Measurements from ENCODE around the gene ATAD2B.

The ATAD2B gene

DNA sequence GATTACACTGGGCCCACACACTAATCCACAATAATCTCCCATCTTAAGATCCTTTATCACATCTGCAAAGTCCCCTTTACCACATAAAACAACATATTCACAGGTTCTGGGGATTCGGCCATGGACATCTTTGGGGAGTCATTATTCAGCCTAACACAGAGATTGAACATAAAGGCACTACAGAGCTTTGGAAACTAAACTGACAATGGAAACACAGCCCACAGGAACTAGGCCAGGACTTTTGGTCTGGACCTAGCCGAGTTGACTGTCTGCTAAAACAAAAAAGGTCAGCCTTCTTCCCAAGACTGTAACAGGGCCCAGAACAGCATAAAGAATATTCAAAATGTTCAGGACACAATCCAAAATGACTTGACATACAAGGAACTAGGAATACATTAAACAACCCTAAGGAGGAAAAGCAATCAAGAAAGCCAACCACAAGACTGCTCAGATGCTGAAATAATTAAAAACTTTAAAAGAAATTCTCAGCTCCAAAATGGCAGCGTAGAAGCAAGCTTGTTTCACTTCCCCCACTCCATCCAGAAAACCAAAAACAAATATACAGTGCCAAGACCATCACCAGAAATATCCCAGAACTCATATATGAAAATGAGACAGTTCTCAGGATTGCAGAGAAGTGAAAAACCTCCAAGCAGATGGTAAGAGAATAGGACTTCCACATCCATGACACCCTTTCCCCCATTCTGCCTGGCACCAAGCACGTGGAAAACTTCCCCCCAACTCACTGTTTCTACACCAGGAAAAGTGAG, 207.8 kb downstream of the ATAD2B start:
- H3K4me2 ChIP-seq = no peak overlapping the region
- H3K27ac ChIP-seq = no peak overlapping the region
- H3K4me1 ChIP-seq (ENCODE audit: low read depth, poor library complexity, severe bottlenecking) = no peaks in the 10 kb centered on the region
- TF ChIP-seq, protein P1, sequence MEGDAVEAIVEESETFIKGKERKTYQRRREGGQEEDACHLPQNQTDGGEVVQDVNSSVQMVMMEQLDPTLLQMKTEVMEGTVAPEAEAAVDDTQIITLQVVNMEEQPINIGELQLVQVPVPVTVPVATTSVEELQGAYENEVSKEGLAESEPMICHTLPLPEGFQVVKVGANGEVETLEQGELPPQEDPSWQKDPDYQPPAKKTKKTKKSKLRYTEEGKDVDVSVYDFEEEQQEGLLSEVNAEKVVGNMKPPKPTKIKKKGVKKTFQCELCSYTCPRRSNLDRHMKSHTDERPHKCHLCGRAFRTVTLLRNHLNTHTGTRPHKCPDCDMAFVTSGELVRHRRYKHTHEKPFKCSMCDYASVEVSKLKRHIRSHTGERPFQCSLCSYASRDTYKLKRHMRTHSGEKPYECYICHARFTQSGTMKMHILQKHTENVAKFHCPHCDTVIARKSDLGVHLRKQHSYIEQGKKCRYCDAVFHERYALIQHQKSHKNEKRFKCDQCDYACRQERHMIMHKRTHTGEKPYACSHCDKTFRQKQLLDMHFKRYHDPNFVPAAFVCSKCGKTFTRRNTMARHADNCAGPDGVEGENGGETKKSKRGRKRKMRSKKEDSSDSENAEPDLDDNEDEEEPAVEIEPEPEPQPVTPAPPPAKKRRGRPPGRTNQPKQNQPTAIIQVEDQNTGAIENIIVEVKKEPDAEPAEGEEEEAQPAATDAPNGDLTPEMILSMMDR (conservative IDR thresholded peaks at IDR 0.05; ENCODE audit: low read depth, low read length) = no peak
- no peak overlapping the region for H3K9ac ChIP-seq
- H2AFZ ChIP-seq (ENCODE audit: low read depth) = no peak overlapping the region
- no peaks in the 10 kb centered on the region for H4K20me1 ChIP-seq (ENCODE audit: insufficient read depth)
- no peak overlapping the region for H3K4me3 ChIP-seq (IDR thresholded peaks at IDR 0.05; ENCODE audit: insufficient read depth, low read depth, low read length)
- H3K36me3 ChIP-seq (ENCODE audit: insufficient read depth) = no peaks in the 10 kb centered on the region
- no peaks in the 10 kb centered on the region for H3K27me3 ChIP-seq (ENCODE audit: insufficient read depth, low read depth)
- H3K79me2 ChIP-seq (ENCODE audit: insufficient read depth, low read depth) = no peaks in the 10 kb centered on the region

DNA sequence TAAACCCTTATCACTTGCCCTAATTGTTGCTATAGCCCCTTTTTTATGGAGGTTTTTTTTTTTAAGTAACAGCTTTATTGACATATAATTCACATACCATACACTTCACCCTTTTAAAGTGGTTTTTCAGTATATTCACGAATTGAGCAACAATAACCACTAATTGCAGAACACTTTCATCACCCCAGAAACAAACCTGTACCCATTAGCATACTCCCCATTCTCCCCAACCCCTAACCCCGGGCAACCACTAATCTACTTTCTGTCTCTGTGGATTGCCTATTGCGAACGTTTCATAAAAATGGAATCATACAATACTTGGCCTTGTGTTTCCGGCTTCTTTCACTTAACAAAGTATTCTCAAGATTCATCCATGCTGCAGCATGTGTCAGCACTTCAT, 213.6 kb downstream of the ATAD2B start:
- Histone ChIP-seq H3K27ac (no peak overlapping the region), H3K4me1 (ENCODE audit: low read depth, poor library complexity, severe bottlenecking) (no peaks in the 10 kb centered on the region), H3K4me2 (no peak overlapping the region), H3K36me3 (ENCODE audit: insufficient read depth) (no peaks in the 10 kb centered on the region), H4K20me1 (ENCODE audit: insufficient read depth) (no peaks in the 10 kb centered on the region), H3K27me3 (ENCODE audit: insufficient read depth, low read depth) (no peaks in the 10 kb centered on the region), H3K79me2 (ENCODE audit: insufficient read depth, low read depth) (no peaks in the 10 kb centered on the region), H2AFZ (ENCODE audit: low read depth) (no peak overlapping the region), H3K9ac (no peak overlapping the region), H3K4me3 (IDR thresholded peaks at IDR 0.05; ENCODE audit: insufficient read depth, low read depth, low read length) (no peak overlapping the region)
- TF ChIP-seq, protein P1 (conservative IDR thresholded peaks at IDR 0.05; ENCODE audit: low read depth, low read length) = no peak

DNA sequence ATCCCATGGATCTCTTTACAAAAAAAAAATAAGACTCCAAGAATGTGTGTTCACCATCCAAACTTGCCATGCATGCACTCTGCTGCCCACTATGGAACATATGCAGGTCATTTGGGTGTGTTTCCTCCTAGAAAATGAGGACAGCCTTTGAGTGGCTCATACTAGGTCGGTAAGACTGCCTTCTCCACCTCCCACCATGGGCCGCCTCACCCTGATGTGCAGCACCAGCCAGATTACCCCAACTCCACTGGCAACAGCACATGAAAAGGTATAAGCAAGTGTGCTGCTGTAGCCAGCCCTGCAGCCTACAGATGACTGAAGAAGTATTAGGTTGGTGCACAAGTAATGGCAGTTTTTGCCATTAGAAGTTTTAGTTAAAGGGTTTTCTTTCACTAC, 214.2 kb downstream of the ATAD2B start:
- H2AFZ ChIP-seq (ENCODE audit: low read depth) = no peak overlapping the region
- no peaks in the 10 kb centered on the region for H3K4me1 ChIP-seq (ENCODE audit: low read depth, poor library complexity, severe bottlenecking)
- H4K20me1 ChIP-seq (ENCODE audit: insufficient read depth) = no peaks in the 10 kb centered on the region
- H3K27ac ChIP-seq = no peak overlapping the region
- no peak overlapping the region for H3K4me2 ChIP-seq
- H3K4me3 ChIP-seq (IDR thresholded peaks at IDR 0.05; ENCODE audit: insufficient read depth, low read depth, low read length) = no peak overlapping the region
- TF ChIP-seq, protein P1 (conservative IDR thresholded peaks at IDR 0.05; ENCODE audit: low read depth, low read length) = no peak
- no peaks in the 10 kb centered on the region for H3K79me2 ChIP-seq (ENCODE audit: insufficient read depth, low read depth)
- H3K27me3 ChIP-seq (ENCODE audit: insufficient read depth, low read depth) = no peaks in the 10 kb centered on the region
- H3K9ac ChIP-seq = no peak overlapping the region
- no peaks in the 10 kb centered on the region for H3K36me3 ChIP-seq (ENCODE audit: insufficient read depth)

DNA sequence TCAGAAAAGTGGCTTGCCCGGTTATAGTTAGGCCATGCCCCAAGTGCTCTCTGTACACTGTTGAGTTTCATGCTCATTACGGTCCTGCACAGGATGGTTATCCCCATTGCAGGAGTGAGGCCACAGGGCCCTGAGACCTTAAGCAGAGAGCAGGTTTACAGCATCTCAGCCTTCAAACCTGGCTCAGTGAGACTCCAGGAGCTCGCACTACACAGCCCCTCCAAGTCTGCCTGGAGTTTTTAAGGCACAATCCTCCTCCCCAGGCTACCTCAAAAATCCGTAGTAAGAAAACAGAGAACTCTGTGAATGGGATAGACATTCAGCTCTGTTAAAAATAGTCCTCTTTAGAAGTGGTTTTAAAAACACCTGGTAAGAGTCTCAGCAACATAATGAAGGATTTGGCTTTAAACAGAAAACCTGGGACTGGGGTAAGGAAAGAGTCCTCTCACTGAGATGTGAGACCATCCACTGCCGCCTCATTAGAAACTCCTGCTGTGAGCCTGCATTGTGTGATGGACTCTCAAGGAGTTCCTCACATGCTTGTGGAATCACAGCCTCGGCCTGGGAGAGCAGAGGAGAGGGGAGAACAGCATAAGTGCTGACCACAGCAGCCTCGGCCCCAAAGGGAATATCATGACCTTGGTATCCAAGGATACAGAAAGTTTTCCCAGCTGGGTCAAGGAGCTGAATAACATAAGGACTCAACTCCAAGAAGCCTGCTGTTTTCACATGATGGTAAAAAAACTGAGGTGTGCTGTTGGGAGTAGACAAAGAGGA, 214.8 kb downstream of the ATAD2B start:
- H3K27ac ChIP-seq = no peak overlapping the region
- H3K9ac ChIP-seq = no peak overlapping the region
- no peaks in the 10 kb centered on the region for H3K27me3 ChIP-seq (ENCODE audit: insufficient read depth, low read depth)
- H3K4me3 ChIP-seq (IDR thresholded peaks at IDR 0.05; ENCODE audit: insufficient read depth, low read depth, low read length) = no peak overlapping the region
- no peaks in the 10 kb centered on the region for H4K20me1 ChIP-seq (ENCODE audit: insufficient read depth)
- H3K79me2 ChIP-seq (ENCODE audit: insufficient read depth, low read depth) = no peaks in the 10 kb centered on the region
- H3K4me1 ChIP-seq (ENCODE audit: low read depth, poor library complexity, severe bottlenecking) = no peaks in the 10 kb centered on the region
- no peaks in the 10 kb centered on the region for H3K36me3 ChIP-seq (ENCODE audit: insufficient read depth)
- H2AFZ ChIP-seq (ENCODE audit: low read depth) = no peak overlapping the region
- TF ChIP-seq, protein P1 (conservative IDR thresholded peaks at IDR 0.05; ENCODE audit: low read depth, low read length) = no peak
- no peak overlapping the region for H3K4me2 ChIP-seq
